ENCODE data around the gene GRPEL1. TPM values are rescaled to one million over a fixed set of nuclear protein-coding genes. Genes with fewer than 3 reads are reported as not detected.
A peak's percentile ranks its signal among the peaks of the same experiment; 100 is the strongest.

The GRPEL1 gene
- total and polyA plus RNA-seq, 7 donors, result 41.4 to 151 (median 58.3) TPM

GRCh38 chr4:7050481-7051143, 17.3 kb downstream of the GRPEL1 start:
- Histone ChIP-seq H3K4me1 (peaks cover 56% of the 10 kb centered on the region), H3K4me3 (no peak overlapping the region), H3K9me3 (no peaks in the 10 kb centered on the region)

GRCh38 chr4:7049739-7050138, 18.1 kb downstream of the GRPEL1 start:
- H3K27ac ChIP-seq, result no peak overlapping the region
- no peaks in the 10 kb centered on the region for H3K27me3 ChIP-seq (ENCODE audit: insufficient read depth in 3 of 3, low read length in 2 of 3)
- H3K9me3 ChIP-seq, result no peaks in the 10 kb centered on the region
- H3K4me1 ChIP-seq, result peaks cover 65% of the 10 kb centered on the region
- no peak overlapping the region for H3K4me3 ChIP-seq
- DNase-seq, result no peak
- 77 to 93% (median 86%) methylated on average over 11 of the region's 11 CpGs for WGBS, 3 donors
- no peak for TF ChIP-seq CTCF (IDR thresholded peaks at IDR 0.05)
- no peak for ATAC-seq
- H3K36me3 ChIP-seq (ENCODE audit: insufficient read depth in 1 of 2, low read depth in 1 of 2), result peaks cover 0 to 11% of the 10 kb centered on the region in 2 donors
- intact Hi-C loops (cut with DNase I), result no loop called here

More at GRCh38 chr4:7050481-7051143, 17.3 kb downstream of the GRPEL1 start:
- intact Hi-C loops (cut with DNase I), result no loop called here
- Histone ChIP-seq H3K36me3 (ENCODE audit: insufficient read depth in 1 of 2, low read depth in 1 of 2) (peaks cover 3 to 19% of the 10 kb centered on the region in 2 donors), H3K27ac (no peak overlapping the region), H3K27me3 (ENCODE audit: insufficient read depth in 3 of 3, low read length in 2 of 3) (no peaks in the 10 kb centered on the region)
- 83 to 91% (median 88%) methylated on average over 36 of the region's 36 CpGs for WGBS, 3 donors
- TF ChIP-seq CTCF (IDR thresholded peaks at IDR 0.05), result no peak
- ATAC-seq (no peak), DNase-seq (no peak)

GRCh38 chr4:7049295-7049694, 18.6 kb downstream of the GRPEL1 start:
- 88 to 99% (median 89%) methylated on average over 4 of the region's 4 CpGs for WGBS, 3 donors
- no peak for TF ChIP-seq CTCF (IDR thresholded peaks at IDR 0.05)
- Histone ChIP-seq H3K9me3 (no peaks in the 10 kb centered on the region), H3K4me1 (peaks cover 68% of the 10 kb centered on the region), H3K27ac (no peak overlapping the region), H3K27me3 (ENCODE audit: insufficient read depth in 3 of 3, low read length in 2 of 3) (no peaks in the 10 kb centered on the region), H3K4me3 (no peak overlapping the region), H3K36me3 (ENCODE audit: insufficient read depth in 1 of 2, low read depth in 1 of 2) (peaks cover 0 to 6% of the 10 kb centered on the region in 2 donors)
- DNase-seq (no peak), ATAC-seq (no peak)
- intact Hi-C loops (cut with DNase I), result no loop called here

GRCh38 chr4:7048642-7049041, 19.2 kb downstream of the GRPEL1 start:
- intact Hi-C loops (cut with DNase I), result no loop called here
- Histone ChIP-seq H3K4me3 (no peak overlapping the region), H3K27me3 (ENCODE audit: insufficient read depth in 3 of 3, low read length in 2 of 3) (no peaks in the 10 kb centered on the region), H3K4me1 (peaks cover 67% of the 10 kb centered on the region), H3K27ac (no peak overlapping the region), H3K36me3 (ENCODE audit: insufficient read depth in 1 of 2, low read depth in 1 of 2) (no peaks in the 10 kb centered on the region), H3K9me3 (no peaks in the 10 kb centered on the region)
- WGBS, 3 donors, result 88 to 94% (median 90%) methylated on average over 12 of the region's 12 CpGs
- DNase-seq, result no peak
- no peak for TF ChIP-seq CTCF (IDR thresholded peaks at IDR 0.05)
- no peak for ATAC-seq

GRCh38 chr4:7046971-7047370, 20.9 kb downstream of the GRPEL1 start:
- no peak for TF ChIP-seq CTCF (IDR thresholded peaks at IDR 0.05)
- intact Hi-C loops (cut with DNase I), result no loop called here
- Histone ChIP-seq H3K36me3 (ENCODE audit: insufficient read depth in 1 of 2, low read depth in 1 of 2) (no peaks in the 10 kb centered on the region), H3K27ac (peak overlapping the region; percentile 94), H3K4me1 (peaks cover 60% of the 10 kb centered on the region), H3K4me3 (peak overlapping the region; percentile 99), H3K27me3 (ENCODE audit: insufficient read depth in 3 of 3, low read length in 2 of 3) (no peaks in the 10 kb centered on the region), H3K9me3 (no peaks in the 10 kb centered on the region)
- no peak for DNase-seq
- no peak for ATAC-seq
- WGBS, 3 donors, result 56 to 81% (median 63%) methylated on average over 9 of the region's 9 CpGs
